Type B pancreatic cell (in vitro differentiated cells): ENCODE measurements around the gene CEP112. TPM values are rescaled to one million over a fixed set of nuclear protein-coding genes. Genes with fewer than 3 reads are reported as not detected.

Experiments
- DNase-seq: peaks from one replicate; pipeline ENCODE4 v3.0.0; 2021; ENCODE audit warnings: mixed read lengths; ENCODE audit not compliant: unreplicated experiment; ENCODE audit errors: extremely low spot score
- H3K27ac Mint-ChIP-seq: 2 replicates; pipeline ENCODE4 v1.8.0; 2021; ENCODE audit warnings: mild to moderate bottlenecking, mixed read lengths
- H3K27me3 Mint-ChIP-seq: 2 replicates; pipeline ENCODE4 v1.8.0; 2021; ENCODE audit warnings: mixed read lengths
- H3K36me3 Mint-ChIP-seq: 2 replicates; pipeline ENCODE4 v1.8.0; 2021; ENCODE audit warnings: mixed read lengths
- H3K4me1 Mint-ChIP-seq: one replicate; pipeline ENCODE4 v1.8.0; 2021; ENCODE audit warnings: mixed read lengths; ENCODE audit not compliant: unreplicated experiment
- H3K4me3 Mint-ChIP-seq: 2 replicates; pipeline ENCODE4 v1.8.0; 2021; ENCODE audit warnings: mild to moderate bottlenecking, mixed read lengths
- H3K9me3 Mint-ChIP-seq: 2 replicates; pipeline ENCODE4 v1.8.0; 2021; ENCODE audit warnings: mixed read lengths
- total RNA-seq: library from RNA; stranded (reverse); gene quantifications from 2 replicates; pipeline ENCODE4 v1.2.1, GENCODE V29; 2021; ENCODE audit warnings: low replicate concordance
- TF ChIP-seq, protein P1 (sequence below): fragments of 200-600 bp; sonication (generic); conservative IDR thresholded peaks from 2 replicates; pipeline ENCODE4 v1.5.0; 2021; ENCODE audit warnings: antibody characterized with exemption, mild to moderate bottlenecking

The CEP112 gene
- total RNA-seq, 1 donor from 2014 or later = 18.0 TPM

DNA sequence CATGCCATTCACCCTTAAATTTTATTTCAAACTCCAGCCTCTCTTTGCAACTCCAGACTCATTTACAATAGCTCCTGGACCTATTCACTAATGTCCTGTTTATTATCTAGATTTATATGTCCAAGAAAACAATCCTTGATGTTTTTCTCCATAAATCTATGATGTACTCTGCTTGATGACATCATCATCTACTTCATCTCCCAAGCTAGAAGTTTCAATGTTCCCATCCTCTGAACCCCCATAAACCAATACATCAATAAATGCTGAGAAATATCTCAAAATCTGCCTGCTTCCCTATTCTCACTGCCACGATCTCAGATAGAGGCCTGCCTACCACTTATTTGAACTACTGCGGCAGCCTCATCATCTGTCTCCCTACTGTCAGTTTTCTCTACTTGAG lies 4.2 kb downstream of the CEP112 start:
- Mint-ChIP-seq H3K9me3 (peaks cover 5% of the 10 kb centered on the region), H3K27ac (no peak overlapping the region), H3K4me1 (peaks cover 13% of the 10 kb centered on the region), H3K27me3 (peaks cover 3% of the 10 kb centered on the region), H3K36me3 (peaks cover 4% of the 10 kb centered on the region), H3K4me3 (no peak overlapping the region)
- TF ChIP-seq, protein P1, sequence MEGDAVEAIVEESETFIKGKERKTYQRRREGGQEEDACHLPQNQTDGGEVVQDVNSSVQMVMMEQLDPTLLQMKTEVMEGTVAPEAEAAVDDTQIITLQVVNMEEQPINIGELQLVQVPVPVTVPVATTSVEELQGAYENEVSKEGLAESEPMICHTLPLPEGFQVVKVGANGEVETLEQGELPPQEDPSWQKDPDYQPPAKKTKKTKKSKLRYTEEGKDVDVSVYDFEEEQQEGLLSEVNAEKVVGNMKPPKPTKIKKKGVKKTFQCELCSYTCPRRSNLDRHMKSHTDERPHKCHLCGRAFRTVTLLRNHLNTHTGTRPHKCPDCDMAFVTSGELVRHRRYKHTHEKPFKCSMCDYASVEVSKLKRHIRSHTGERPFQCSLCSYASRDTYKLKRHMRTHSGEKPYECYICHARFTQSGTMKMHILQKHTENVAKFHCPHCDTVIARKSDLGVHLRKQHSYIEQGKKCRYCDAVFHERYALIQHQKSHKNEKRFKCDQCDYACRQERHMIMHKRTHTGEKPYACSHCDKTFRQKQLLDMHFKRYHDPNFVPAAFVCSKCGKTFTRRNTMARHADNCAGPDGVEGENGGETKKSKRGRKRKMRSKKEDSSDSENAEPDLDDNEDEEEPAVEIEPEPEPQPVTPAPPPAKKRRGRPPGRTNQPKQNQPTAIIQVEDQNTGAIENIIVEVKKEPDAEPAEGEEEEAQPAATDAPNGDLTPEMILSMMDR = no peak
- DNase-seq = no peak

DNA sequence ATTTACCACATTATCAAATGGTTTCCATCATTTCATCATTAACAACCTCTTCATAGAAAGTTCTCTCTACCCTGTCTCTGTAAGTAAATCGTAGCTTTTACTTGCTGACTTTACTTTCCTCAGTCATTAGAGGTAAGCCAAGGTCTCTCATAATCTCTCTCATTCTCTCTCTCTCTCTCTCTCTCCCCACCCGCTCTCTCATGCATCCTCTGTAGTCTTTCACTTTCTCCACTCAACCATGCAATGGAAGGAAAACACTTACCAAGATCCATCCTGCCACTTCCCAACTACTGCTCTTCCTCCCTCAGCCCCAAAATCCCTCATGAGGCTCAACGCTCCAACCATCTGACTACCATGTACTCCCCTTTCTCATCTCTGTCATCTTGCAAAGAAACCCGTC lies 6.1 kb downstream of the CEP112 start:
- no peak overlapping the region for H3K4me3 Mint-ChIP-seq
- H3K4me1 Mint-ChIP-seq = peaks cover 5% of the 10 kb centered on the region
- DNase-seq = no peak
- H3K36me3 Mint-ChIP-seq = peaks cover 14% of the 10 kb centered on the region
- TF ChIP-seq, protein P1 = no peak
- H3K27me3 Mint-ChIP-seq = no peaks in the 10 kb centered on the region
- H3K9me3 Mint-ChIP-seq = peaks cover 5% of the 10 kb centered on the region
- H3K27ac Mint-ChIP-seq = no peak overlapping the region

DNA sequence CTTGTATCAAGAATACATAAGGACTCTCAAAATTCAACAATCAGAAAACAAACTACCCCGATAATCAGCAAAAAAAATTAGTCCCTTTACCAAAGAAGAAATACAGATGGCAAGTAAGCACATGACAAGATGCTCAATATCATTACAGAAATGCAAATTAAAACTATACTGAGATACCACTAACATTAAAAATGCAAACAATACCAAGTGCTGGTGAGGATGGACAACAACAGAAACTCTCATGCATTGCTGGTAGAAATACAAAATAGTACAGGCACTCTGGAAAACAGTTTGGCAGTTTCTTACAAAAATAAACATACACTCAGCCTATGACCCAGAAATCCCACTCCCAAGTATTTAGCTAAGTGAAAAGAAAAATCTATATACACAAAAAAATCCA lies 7.5 kb downstream of the CEP112 start:
- H3K36me3 Mint-ChIP-seq = peaks cover 18% of the 10 kb centered on the region
- no peaks in the 10 kb centered on the region for H3K4me1 Mint-ChIP-seq
- no peak for DNase-seq
- H3K27ac Mint-ChIP-seq = no peak overlapping the region
- TF ChIP-seq, protein P1 = no peak
- no peak overlapping the region for H3K4me3 Mint-ChIP-seq
- no peaks in the 10 kb centered on the region for H3K27me3 Mint-ChIP-seq
- peaks cover 5% of the 10 kb centered on the region for H3K9me3 Mint-ChIP-seq

DNA sequence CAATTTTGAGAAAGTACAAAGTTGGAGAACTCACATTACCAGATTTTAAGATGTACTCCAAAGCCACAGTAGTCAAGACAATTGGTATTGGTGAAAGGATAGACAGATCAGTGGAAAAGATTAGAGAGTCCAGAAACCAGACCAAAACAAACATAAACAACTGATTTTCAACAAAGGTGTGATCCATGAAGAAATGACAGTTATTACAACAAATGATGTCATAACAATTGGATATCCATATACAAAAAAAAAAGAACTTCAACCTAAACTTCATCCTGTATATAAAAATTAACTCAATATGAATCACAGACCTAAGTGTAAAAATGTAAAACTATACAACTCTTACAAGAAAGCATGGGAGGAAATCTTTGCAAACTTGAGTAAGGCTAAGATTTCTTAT lies 8.4 kb downstream of the CEP112 start:
- no peaks in the 10 kb centered on the region for H3K27me3 Mint-ChIP-seq
- TF ChIP-seq, protein P1 = no peak
- no peak for DNase-seq
- no peak overlapping the region for H3K4me3 Mint-ChIP-seq
- H3K27ac Mint-ChIP-seq = no peak overlapping the region
- no peaks in the 10 kb centered on the region for H3K4me1 Mint-ChIP-seq
- peaks cover 20% of the 10 kb centered on the region for H3K36me3 Mint-ChIP-seq
- peaks cover 5% of the 10 kb centered on the region for H3K9me3 Mint-ChIP-seq

DNA sequence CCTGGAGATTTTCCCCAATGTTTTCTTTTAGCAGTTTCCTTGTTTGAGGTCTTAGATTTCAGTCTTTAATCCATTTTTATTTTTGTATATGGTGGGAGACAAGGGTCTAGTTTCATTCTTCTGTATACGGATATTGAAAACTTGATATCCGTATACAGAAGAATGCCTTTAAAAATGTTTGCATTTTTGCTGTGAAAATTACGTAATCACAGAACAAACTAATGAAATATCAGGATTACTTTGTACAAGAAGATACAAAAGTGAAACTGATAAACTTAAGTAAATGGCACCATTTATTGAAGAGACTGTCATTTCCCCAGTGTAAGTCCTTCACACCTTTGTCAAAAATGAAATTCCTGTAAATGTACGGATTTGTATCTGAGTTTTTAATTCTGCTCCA lies 13.3 kb downstream of the CEP112 start:
- H3K4me3 Mint-ChIP-seq = no peak overlapping the region
- H3K9me3 Mint-ChIP-seq = no peaks in the 10 kb centered on the region
- H3K27me3 Mint-ChIP-seq = no peaks in the 10 kb centered on the region
- H3K36me3 Mint-ChIP-seq = peaks cover 27% of the 10 kb centered on the region
- no peak overlapping the region for H3K27ac Mint-ChIP-seq
- H3K4me1 Mint-ChIP-seq = no peaks in the 10 kb centered on the region
- no peak for DNase-seq
- TF ChIP-seq, protein P1 = no peak

DNA sequence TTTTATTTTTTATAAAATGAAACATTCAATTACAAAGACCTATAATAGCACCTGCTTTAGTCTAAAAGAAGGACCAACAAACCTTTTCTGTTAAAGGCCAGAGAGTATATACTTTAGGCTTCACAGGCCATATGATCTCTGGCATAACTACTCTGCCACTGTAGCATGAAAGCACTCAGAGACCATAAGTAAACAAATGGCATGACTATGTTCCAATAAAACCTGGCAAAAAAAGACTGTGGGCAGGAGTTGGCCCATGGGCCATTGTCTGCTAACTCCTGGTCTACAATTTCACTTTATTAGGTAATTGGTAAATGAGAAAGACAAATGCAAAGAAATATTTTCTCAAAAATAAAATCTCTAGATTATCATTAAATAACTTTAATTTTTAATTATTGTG lies 14.9 kb downstream of the CEP112 start:
- H3K27ac Mint-ChIP-seq = no peak overlapping the region
- no peak overlapping the region for H3K4me3 Mint-ChIP-seq
- H3K27me3 Mint-ChIP-seq = no peaks in the 10 kb centered on the region
- H3K36me3 Mint-ChIP-seq = peaks cover 23% of the 10 kb centered on the region
- DNase-seq = no peak
- H3K4me1 Mint-ChIP-seq = no peaks in the 10 kb centered on the region
- TF ChIP-seq, protein P1 = no peak
- no peaks in the 10 kb centered on the region for H3K9me3 Mint-ChIP-seq
